HCT116 (cell line): Measurements from ENCODE around the gene TOR2A. TPM values are rescaled to one million over a fixed set of nuclear protein-coding genes. Genes with fewer than 3 reads are reported as not detected.
A peak's percentile ranks its signal among the peaks of the same experiment; 100 is the strongest.

Experiments
- ATAC-seq: fragments of 200-7000 bp; cut with Tn5 transposase; 2 replicates; pipeline ENCODE4 v1.9.1; 2020; ENCODE audit warnings: mild to moderate bottlenecking, moderate library complexity
- BruUV-seq: library from RNA; stranded (reverse); fragments of 400-500 nt; replicated peaks from 2 replicates; lab custom pipeline; 2021; lab: Mats Ljungman, UMichigan
- CTCF ChIA-PET: fragments of 300-600 bp; sonication (Branson Sonifier 250); formaldehyde crosslinking; loops from one replicate; lab custom pipeline; 2021; ENCODE audit warnings: antibody characterized with exemption; lab: Charles Lee
- POLR2A ChIA-PET: fragments of 300-600, 350-600 bp; sonication (Branson Sonifier 250); formaldehyde crosslinking; loops from one replicate; lab custom pipeline; 2021; ENCODE audit warnings: antibody characterized with exemption; lab: Charles Lee
- RAD21 ChIA-PET, 2 experiments: fragments of 300-600 bp; sonication (Branson Sonifier 250); formaldehyde crosslinking; loops; one replicate each; lab custom pipeline; 2023; ENCODE audit warnings: low total read pairs in 2 of 2; ENCODE audit not compliant: uncharacterized antibody in 2 of 2, unreplicated experiment in 2 of 2, low non-redundant PET in 1 of 2; lab: Charles Lee
- DNase-seq: peaks from one replicate; pipeline ENCODE4 v3.0.0-alpha.2; 2010; ENCODE audit warnings: low read depth, low spot score
- H2AFZ ChIP-seq: fragments of 200-600 bp; shearing (Covaris generic), sonication (generic); 2 replicates; pipeline ENCODE4 v1.6.1; 2017; ENCODE audit warnings: low read depth, mixed run types, mixed read lengths, antibody characterized with exemption, low read length; ENCODE audit not compliant: poor library complexity, severe bottlenecking
- H3K27ac ChIP-seq: 2 replicates; pipeline ENCODE4 v1.5.1; 2012; ENCODE audit warnings: low read depth, low read length
- H3K27me3 ChIP-seq: fragments of 200-600 bp; sonication (generic); 2 replicates; pipeline ENCODE4 v1.6.1; 2016; ENCODE audit warnings: mixed run types, low read length, mixed read lengths; ENCODE audit not compliant: insufficient read depth
- H3K36me3 ChIP-seq, 2 experiments: fragments of 200-500 bp in 1 of 2; fragments of 200-600 bp in 1 of 2; sonication (Bioruptor generic) in 1 of 2; sonication (generic) in 1 of 2; 2 replicates each; pipeline versions ENCODE4 v1.5.1 to v1.6.1; 2014 to 2016; ENCODE audit warnings: low read length in 2 of 2, inconsistent platforms in 1 of 2, mixed read lengths in 1 of 2, mixed run types in 1 of 2; ENCODE audit not compliant: insufficient read depth in 2 of 2, control insufficient read depth in 1 of 2
- H3K4me1 ChIP-seq, 2 experiments: fragments of 200-600 bp in 1 of 2; sonication (generic) in 1 of 2; 2 replicates each; pipeline versions ENCODE4 v1.5.1 to v1.6.1; 2012 to 2017; ENCODE audit warnings: low read length in 2 of 2, inconsistent platforms in 1 of 2, mild to moderate bottlenecking in 1 of 2, mixed read lengths in 1 of 2, mixed run types in 1 of 2, moderate library complexity in 1 of 2; ENCODE audit not compliant: insufficient read depth in 2 of 2, control insufficient read depth in 1 of 2
- H3K4me2 ChIP-seq: fragments of 200-600 bp; sonication (generic); 2 replicates; pipeline ENCODE4 v1.6.1; 2017; ENCODE audit warnings: mixed run types, low read length, mixed read lengths
- H3K4me3 ChIP-seq, 2 experiments: fragments of 200-600 bp in 1 of 2; sonication (generic) in 1 of 2; replicated peaks in 1 of 2; 2 replicates each; pipeline ENCODE4 v1.5.1; 2011 to 2016; ENCODE audit warnings: low read length in 2 of 2, control low read depth in 1 of 2, low read depth in 1 of 2, mild to moderate bottlenecking in 1 of 2, mixed read lengths in 1 of 2, mixed run types in 1 of 2
- H3K79me2 ChIP-seq: fragments of 200-600 bp; sonication (generic); 2 replicates; pipeline ENCODE4 v1.6.1; 2017; ENCODE audit warnings: mild to moderate bottlenecking, mixed run types, low read length, moderate library complexity, mixed read lengths; ENCODE audit not compliant: insufficient read depth
- H3K9ac ChIP-seq: fragments of 200-600 bp; sonication (generic); 2 replicates; pipeline ENCODE4 v1.6.1; 2016; ENCODE audit warnings: low read length, mixed read lengths
- H3K9me2 ChIP-seq: fragments of 200-600 bp; sonication (generic), shearing (Covaris generic); 2 replicates; pipeline ENCODE4 v1.6.1; 2017; ENCODE audit warnings: mixed run types, mild to moderate bottlenecking, moderate library complexity; ENCODE audit not compliant: insufficient read depth
- H3K9me3 ChIP-seq, 2 experiments: fragments of 200-500 bp in 1 of 2; fragments of 200-600 bp in 1 of 2; sonication (Bioruptor generic) in 1 of 2; sonication (generic) in 1 of 2; 2 replicates each; pipeline ENCODE4 v1.6.1; 2014 to 2017; ENCODE audit warnings: low read length in 2 of 2, mixed read lengths in 2 of 2, inconsistent platforms in 1 of 2, low read depth in 1 of 2, mild to moderate bottlenecking in 1 of 2, mixed run types in 1 of 2, moderate library complexity in 1 of 2; ENCODE audit not compliant: control insufficient read depth in 1 of 2, insufficient read depth in 1 of 2
- H4K20me1 ChIP-seq: fragments of 200-600 bp; sonication (generic), shearing (Covaris generic); 2 replicates; pipeline ENCODE4 v1.6.1; 2017; ENCODE audit warnings: mixed run types, mild to moderate bottlenecking, moderate library complexity; ENCODE audit not compliant: insufficient read depth
- ATF3 ChIP-seq: IDR thresholded peaks from 2 replicates; pipeline ENCODE4 v1.6.1; 2012
- CBX3 ChIP-seq: IDR thresholded peaks from 2 replicates; pipeline ENCODE4 v1.6.1; 2012; ENCODE audit warnings: low read depth
- CEBPB ChIP-seq: IDR thresholded peaks from 2 replicates; pipeline ENCODE4 v1.6.1; 2012; ENCODE audit warnings: low read depth
- CTCF ChIP-seq, 3 experiments: fragments of 200-600 bp in 1 of 3; sonication (generic) in 1 of 3; IDR thresholded peaks in 2 of 3; conservative IDR thresholded peaks in 1 of 3; 2 replicates each; pipeline ENCODE4 v1.5.1; 2012 to 2017; ENCODE audit warnings: low read depth in 2 of 3, low read length in 2 of 3, antibody characterized with exemption in 1 of 3, borderline replicate concordance in 1 of 3, control low read depth in 1 of 3, mild to moderate bottlenecking in 1 of 3, mixed read lengths in 1 of 3, mixed run types in 1 of 3, moderate library complexity in 1 of 3; ENCODE audit not compliant: insufficient read depth in 1 of 3
- FOSL1 ChIP-seq: IDR thresholded peaks from 2 replicates; pipeline ENCODE4 v1.6.1; 2012; ENCODE audit warnings: low read depth
- POLR2A ChIP-seq: IDR thresholded peaks from 2 replicates; pipeline ENCODE4 v1.7.0; 2011; ENCODE audit warnings: borderline replicate concordance; ENCODE audit not compliant: insufficient read depth, insufficient read length; ENCODE audit errors: extremely low read depth
- RAD21 ChIP-seq: IDR thresholded peaks from 2 replicates; pipeline ENCODE4 v1.6.1; 2012; ENCODE audit warnings: low read depth, mild to moderate bottlenecking
- REST ChIP-seq: IDR thresholded peaks from 2 replicates; pipeline ENCODE4 v1.6.1; 2012; ENCODE audit warnings: low read depth
- SIN3A ChIP-seq: IDR thresholded peaks from 2 replicates; pipeline ENCODE4 v1.6.1; 2012; ENCODE audit warnings: low read depth
- YY1 ChIP-seq: IDR thresholded peaks from 2 replicates; pipeline ENCODE4 v1.6.1; 2011; ENCODE audit warnings: low read length, low read depth, moderate library complexity, mild to moderate bottlenecking; ENCODE audit not compliant: insufficient replicate concordance; ENCODE audit errors: extremely low read depth
- ZNF274 ChIP-seq: fragments of 200-500 bp; sonication (Bioruptor generic); IDR thresholded peaks from 2 replicates; pipeline ENCODE4 v1.6.1; 2014; ENCODE audit warnings: mild to moderate bottlenecking, low read depth, low read length, inconsistent platforms
- intact Hi-C: fragments of 100-400 bp; cut with micrococcal nuclease; formaldehyde crosslinking; loops from 2 replicates; pipeline ENCODE4 v1.10.0; 2022
- total RNA-seq: library from RNA; stranded (reverse); gene quantifications from one replicate; pipeline ENCODE4 v1.2.1, GENCODE V29; 2021; ENCODE audit not compliant: unreplicated experiment

Gene TOR2A
- total RNA-seq, 1 experiment from 2014 or later, result 12.0 TPM

- POLR2A ChIA-PET, result interaction anchor here (0.9 to 1.2 kb wide), 4 partner anchors 9 to 133 kb away, joined by 3 to 7 read pairs (median 4); partner anchors contain the start of gene TOR2A
- no peaks in the 10 kb centered on the region for H3K27me3 ChIP-seq
- H3K4me3 ChIP-seq, result peak overlapping the region in 1 of 2 experiments; percentile 46; a peak in 1 of 4 replicates
- TF ChIP-seq CEBPB (no peak), CTCF (IDR thresholded peaks at IDR 0.05 in 2 of 3, conservative IDR thresholded peaks at IDR 0.05 in 1 of 3; ENCODE audit: borderline replicate concordance in 1 of 3, insufficient read depth in 1 of 3, low read depth in 2 of 3, low read length in 2 of 3) (no peak), ATF3 (no peak), FOSL1 (no peak), SIN3A (no peak), REST (no peak), RAD21 (no peak), POLR2A (no peak), CBX3 (no peak), YY1 (no peak), ZNF274 (no peak)
- H3K27ac ChIP-seq, result peak overlapping the region; percentile 93
- H3K36me3 ChIP-seq, result no peaks in the 10 kb centered on the region
- H3K79me2 ChIP-seq, result no peaks in the 10 kb centered on the region
- ATAC-seq (peak; percentile 15), DNase-seq (no peak)
- no peaks in the 10 kb centered on the region for H4K20me1 ChIP-seq
- no TSS peak for BruUV-seq
- CTCF ChIA-PET, result interaction anchor here (1.0 to 2.7 kb wide), 5 partner anchors 13 to 199 kb away, joined by 3 to 17 read pairs (median 4); partner anchors contain the start of genes ST6GALNAC4 and TOR2A
- H2AFZ ChIP-seq, result peak overlapping the region; percentile 31
- RAD21 ChIA-PET, result no interaction called here
- H3K9ac ChIP-seq, result peak overlapping the region; percentile 42
- no peaks in the 10 kb centered on the region for H3K9me2 ChIP-seq
- H3K4me1 ChIP-seq, result peaks cover 54 to 62% of the 10 kb centered on the region in 2 experiments
- intact Hi-C loops, result loop anchor here (5.0 kb wide), 2 partner anchors 110 to 200 kb away; partner anchors contain the start of gene STXBP1
- peak overlapping the region; percentile 86 for H3K4me2 ChIP-seq
- H3K9me3 ChIP-seq, result no peaks in the 10 kb centered on the region
These were observed 12.9 kb downstream of the TOR2A start for GRCh38 chr9:127722055-127722745.
